CD4-positive, alpha-beta T cell treated with Interleukin-15 for 1 hour (primary cell): ENCODE data around the gene NEGR1.
"Not testable (repeated sequence)": the region's sequence is repeated elsewhere in the genome, so short reads cannot be mapped to it uniquely, and the experiment has no call there.

Source experiments
- DNase-seq: peaks from one replicate; pipeline ENCODE4 v3.0.0-alpha.2; 2020

The NEGR1 gene

GRCh38 chr1:72282271-72283021, at the start of gene NEGR1:
Gene NEGR1 (minus strand): TSS chr1:72282539.
- peak; percentile 73 for DNase-seq

GRCh38 chr1:72326494-72326893, 44.2 kb upstream of the NEGR1 start:
- DNase-seq = no peak

- DNase-seq = no peak
Measured at GRCh38 chr1:72324451-72324850, 42.1 kb upstream of the NEGR1 start.

- DNase-seq = no peak
Measured at GRCh38 chr1:72322910-72323309, 40.6 kb upstream of the NEGR1 start.

- DNase-seq = no peak
Measured at GRCh38 chr1:72296501-72296900, 14.2 kb upstream of the NEGR1 start.

- no peak for DNase-seq
Measured at GRCh38 chr1:72288886-72289285, 6.5 kb upstream of the NEGR1 start.

- no peak for DNase-seq
Measured at GRCh38 chr1:72286401-72286800, 4.1 kb upstream of the NEGR1 start.

- DNase-seq = no peak
Measured at GRCh38 chr1:72285074-72285425, 2.7 kb upstream of the NEGR1 start.

GRCh38 chr1:72284348-72285073, 2.2 kb upstream of the NEGR1 start:
- peak; percentile 26 for DNase-seq

- no peak for DNase-seq
Measured at GRCh38 chr1:72284084-72284347, 1.7 kb upstream of the NEGR1 start.

- peak; percentile 42 for DNase-seq
Measured at GRCh38 chr1:72283307-72284083, 1.2 kb upstream of the NEGR1 start.

GRCh38 chr1:72283022-72283306, 625 bp upstream of the NEGR1 start:
- DNase-seq = no peak

- no peak for DNase-seq
Measured at GRCh38 chr1:72281637-72282270, 585 bp downstream of the NEGR1 start.

GRCh38 chr1:72281144-72281543, 1.2 kb downstream of the NEGR1 start:
- DNase-seq = no peak

- DNase-seq = no peak
Measured at GRCh38 chr1:72280711-72281110, 1.6 kb downstream of the NEGR1 start.

- no peak for DNase-seq
Measured at GRCh38 chr1:72280131-72280530, 2.2 kb downstream of the NEGR1 start.

- DNase-seq = no peak
Measured at GRCh38 chr1:72278461-72278860, 3.9 kb downstream of the NEGR1 start.

GRCh38 chr1:72271555-72272085, 10.7 kb downstream of the NEGR1 start:
- DNase-seq = no peak

- DNase-seq = no peak
Measured at GRCh38 chr1:72262735-72263134, 19.6 kb downstream of the NEGR1 start.

- no peak for DNase-seq
Measured at GRCh38 chr1:72253132-72253531, 29.2 kb downstream of the NEGR1 start.

- DNase-seq = no peak
Measured at GRCh38 chr1:72241397-72241796, 40.9 kb downstream of the NEGR1 start.

GRCh38 chr1:72235931-72236330, 46.4 kb downstream of the NEGR1 start:
- DNase-seq = not testable (repeated sequence)

- no peak for DNase-seq
Measured at GRCh38 chr1:72235062-72235461, 47.3 kb downstream of the NEGR1 start.

- no peak for DNase-seq
Measured at GRCh38 chr1:72230746-72231145, 51.6 kb downstream of the NEGR1 start.
